ENCODE data around the gene MAJIN.
A peak's percentile ranks its signal among the peaks of the same experiment; 100 is the strongest.

MAJIN gene

GRCh38 chr11:64910451-64911093 is 61.3 kb downstream of the MAJIN start:
- DNase-seq: no peak

- no peak for DNase-seq
These were observed 62.1 kb downstream of the MAJIN start for GRCh38 chr11:64909653-64910343.

- DNase-seq: no peak
These were observed 63.1 kb downstream of the MAJIN start for GRCh38 chr11:64908766-64909165.

- no peak for DNase-seq
These were observed 65.6 kb downstream of the MAJIN start for GRCh38 chr11:64906314-64906635.

- DNase-seq: no peak
These were observed 66.2 kb downstream of the MAJIN start for GRCh38 chr11:64905516-64906313.

GRCh38 chr11:64903291-64903833 is 68.5 kb downstream of the MAJIN start:
- no peak for DNase-seq

- DNase-seq: no peak
These were observed 69.6 kb downstream of the MAJIN start for GRCh38 chr11:64902102-64902900.

- DNase-seq: no peak
These were observed 71.1 kb downstream of the MAJIN start for GRCh38 chr11:64900774-64901173.

GRCh38 chr11:64900263-64900678 is 71.6 kb downstream of the MAJIN start:
- peak; percentile 81 for DNase-seq

- no peak for DNase-seq
These were observed 73.4 kb downstream of the MAJIN start for GRCh38 chr11:64898541-64898940.

GRCh38 chr11:64898076-64898445 is 73.8 kb downstream of the MAJIN start:
- DNase-seq: no peak

GRCh38 chr11:64897381-64898075 is 74.4 kb downstream of the MAJIN start:
- no peak for DNase-seq

GRCh38 chr11:64896448-64897022 is 75.4 kb downstream of the MAJIN start:
- no peak for DNase-seq

- no peak for DNase-seq
These were observed 77.0 kb downstream of the MAJIN start for GRCh38 chr11:64894812-64895452.

- DNase-seq: peak; percentile 94
These were observed 77.7 kb downstream of the MAJIN start for GRCh38 chr11:64894070-64894811.

GRCh38 chr11:64893194-64894069 is 78.5 kb downstream of the MAJIN start:
- DNase-seq: no peak

- no peak for DNase-seq
These were observed 79.1 kb downstream of the MAJIN start for GRCh38 chr11:64892838-64893193.

- no peak for DNase-seq
These were observed 79.5 kb downstream of the MAJIN start for GRCh38 chr11:64892411-64892831.

GRCh38 chr11:64891880-64892279 is 80.0 kb downstream of the MAJIN start:
- DNase-seq: no peak

Data from stimulated activated CD4-positive, alpha-beta T cell treated with anti-CD3 and anti-CD28 coated beads, Interleukin-4, amount 100 ng/mL, for 24 hours (primary cell).